Epithelial cell of proximal tubule (primary cell): ENCODE data around the gene ADTRP. TPM values are rescaled to one million over a fixed set of nuclear protein-coding genes. Genes with fewer than 3 reads are reported as not detected.
"Not testable (repeated sequence)": the region's sequence is repeated elsewhere in the genome, so short reads cannot be mapped to it uniquely, and the experiment has no call there.

ENCODE experiments used
- DNase-seq: peaks from one replicate; pipeline ENCODE4 v3.0.0-alpha.2; 2011; ENCODE audit warnings: low read depth
- H3K4me3 ChIP-seq: 2 replicates; pipeline ENCODE4 v1.5.1; 2011; ENCODE audit warnings: low read depth, mild to moderate bottlenecking, low read length
- CTCF ChIP-seq: conservative IDR thresholded peaks from 2 replicates; pipeline ENCODE4 v1.5.1; 2012; ENCODE audit warnings: low read depth, mild to moderate bottlenecking, low read length
- total RNA-seq: library from RNA; depleted of rRNA; stranded (reverse); fragments of >200 nt; gene quantifications from 2 replicates; pipeline ENCODE4 v1.2.3, GENCODE V29; 2015

Gene ADTRP
- total RNA-seq, 1 donor from 2014 or later, result 0.12 TPM

- no peak for TF ChIP-seq CTCF
- no peak for DNase-seq
- no peak overlapping the region for H3K4me3 ChIP-seq
Observed at GRCh38 chr6:11804135-11804534, 25.5 kb upstream of the ADTRP start.

- no peak for TF ChIP-seq CTCF
- H3K4me3 ChIP-seq, result no peak overlapping the region
- no peak for DNase-seq
Observed at GRCh38 chr6:11803591-11803971, 25.0 kb upstream of the ADTRP start.

- DNase-seq, result no peak
- H3K4me3 ChIP-seq, result no peak overlapping the region
- no peak for TF ChIP-seq CTCF
Observed at GRCh38 chr6:11802886-11803590, 24.4 kb upstream of the ADTRP start.

- not testable (repeated sequence) for DNase-seq
Observed at GRCh38 chr6:11800531-11800930, 21.9 kb upstream of the ADTRP start.

GRCh38 chr6:11798538-11798937, 19.9 kb upstream of the ADTRP start:
- H3K4me3 ChIP-seq, result no peak overlapping the region
- no peak for DNase-seq
- no peak for TF ChIP-seq CTCF

More at GRCh38 chr6:11800531-11800930, 21.9 kb upstream of the ADTRP start:
- H3K4me3 ChIP-seq, result not testable (repeated sequence)

GRCh38 chr6:11798096-11798495, 19.5 kb upstream of the ADTRP start:
- H3K4me3 ChIP-seq, result no peak overlapping the region
- no peak for TF ChIP-seq CTCF
- no peak for DNase-seq

- no peak overlapping the region for H3K4me3 ChIP-seq
- no peak for TF ChIP-seq CTCF
- DNase-seq, result no peak
Observed at GRCh38 chr6:11796829-11797228, 18.2 kb upstream of the ADTRP start.
